Stimulated activated CD4-positive, alpha-beta T cell treated with anti-CD3 and anti-CD28 coated beads, Interleukin-12 subunit alpha, Interleukin-12 subunit beta, amount 100 ng/mL, for 4 hours (primary cell): ENCODE data around the gene MCF2L2.
"Not testable (repeated sequence)": the region's sequence is repeated elsewhere in the genome, so short reads cannot be mapped to it uniquely, and the experiment has no call there.

Source experiments
- DNase-seq: peaks from one replicate; pipeline ENCODE4 v3.0.0-alpha.2; 2020

Gene MCF2L2

DNA sequence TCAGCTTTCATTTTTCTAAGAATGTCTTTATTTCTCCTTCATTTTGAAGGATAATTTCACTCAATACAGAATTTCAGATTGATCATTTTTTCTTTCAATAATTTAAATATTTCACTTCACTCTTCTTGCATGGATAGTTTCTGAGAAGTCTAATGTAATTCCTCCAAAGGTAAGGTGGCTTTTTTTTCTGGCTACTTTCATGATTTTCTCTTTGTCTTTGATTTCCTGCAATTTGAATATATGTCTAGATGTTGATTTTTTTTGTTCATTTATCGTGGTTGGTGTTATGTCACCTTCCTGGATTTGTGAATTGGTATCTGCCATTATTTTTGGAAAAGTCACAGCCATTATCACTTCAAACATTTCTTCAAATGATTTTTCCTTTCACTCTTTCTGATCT, 14.6 kb upstream of the MCF2L2 start:
- no peak for DNase-seq

GRCh38 chr3:183440521-183440920, 12.1 kb upstream of the MCF2L2 start:
- DNase-seq = not testable (repeated sequence)

DNA sequence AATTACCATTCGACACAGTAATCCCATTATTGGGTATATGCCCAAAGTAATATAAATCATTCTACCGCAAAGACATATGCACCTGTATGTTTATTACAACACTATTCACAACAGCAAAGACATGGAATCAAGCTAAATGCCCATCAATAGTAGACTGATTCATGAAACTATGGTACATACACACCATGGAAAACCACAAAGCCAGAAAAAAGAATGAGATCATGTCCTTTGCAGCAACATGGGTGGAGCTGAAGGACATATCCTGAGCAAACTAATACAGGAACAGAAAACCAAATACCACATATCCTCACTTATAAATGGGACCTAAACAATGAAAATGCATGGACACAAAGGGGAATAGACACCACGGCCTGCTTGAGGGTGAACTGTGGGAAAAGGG, 11.1 kb upstream of the MCF2L2 start:
- no peak for DNase-seq

DNA sequence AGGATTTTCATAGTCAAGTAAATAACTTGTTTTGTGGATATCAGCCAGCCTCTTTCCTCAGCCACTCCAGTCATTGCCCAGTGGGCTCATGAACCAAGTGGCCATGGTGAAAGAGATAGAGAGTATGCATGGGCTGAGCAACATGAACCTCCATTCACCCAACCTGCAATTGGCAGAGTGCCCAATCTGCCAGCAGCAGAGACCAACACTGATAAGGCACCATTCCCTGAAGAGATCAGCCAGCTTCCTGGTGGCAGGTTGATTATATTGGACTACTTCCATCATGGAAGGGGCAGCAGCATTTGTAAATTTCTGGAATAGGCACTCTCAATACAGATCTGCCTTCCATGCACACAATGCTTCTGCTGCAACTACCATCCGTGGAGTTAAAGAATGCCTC, 10.3 kb upstream of the MCF2L2 start:
- DNase-seq = no peak

GRCh38 chr3:183437666-183438564, 9.5 kb upstream of the MCF2L2 start:
- no peak for DNase-seq

- no peak for DNase-seq
Measured at GRCh38 chr3:183437061-183437460, 8.6 kb upstream of the MCF2L2 start.

GRCh38 chr3:183435661-183436060, 7.2 kb upstream of the MCF2L2 start:
- no peak for DNase-seq

DNA sequence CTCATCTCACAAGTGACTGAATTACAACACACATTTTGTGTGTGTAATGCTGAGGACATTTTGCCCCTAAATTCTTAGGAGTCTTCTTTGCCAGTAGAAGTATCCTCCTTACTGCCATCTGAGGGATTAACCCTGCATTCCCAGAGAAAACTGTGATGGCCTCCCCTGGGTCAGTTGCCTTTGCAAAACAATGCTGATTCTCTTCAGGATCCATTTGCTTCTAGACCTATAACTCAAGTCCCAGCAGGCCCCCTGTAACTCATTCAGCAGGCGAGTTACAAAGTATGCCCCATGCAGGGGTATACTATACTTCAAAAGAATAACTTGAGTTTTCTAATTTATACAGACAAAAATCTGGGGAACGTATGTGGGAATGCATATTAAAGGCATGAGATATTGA, 6.6 kb upstream of the MCF2L2 start:
- DNase-seq = no peak

GRCh38 chr3:183434503-183434902, 6.1 kb upstream of the MCF2L2 start:
- no peak for DNase-seq

- no peak for DNase-seq
Measured at GRCh38 chr3:183430325-183430957, 2.0 kb upstream of the MCF2L2 start.

DNA sequence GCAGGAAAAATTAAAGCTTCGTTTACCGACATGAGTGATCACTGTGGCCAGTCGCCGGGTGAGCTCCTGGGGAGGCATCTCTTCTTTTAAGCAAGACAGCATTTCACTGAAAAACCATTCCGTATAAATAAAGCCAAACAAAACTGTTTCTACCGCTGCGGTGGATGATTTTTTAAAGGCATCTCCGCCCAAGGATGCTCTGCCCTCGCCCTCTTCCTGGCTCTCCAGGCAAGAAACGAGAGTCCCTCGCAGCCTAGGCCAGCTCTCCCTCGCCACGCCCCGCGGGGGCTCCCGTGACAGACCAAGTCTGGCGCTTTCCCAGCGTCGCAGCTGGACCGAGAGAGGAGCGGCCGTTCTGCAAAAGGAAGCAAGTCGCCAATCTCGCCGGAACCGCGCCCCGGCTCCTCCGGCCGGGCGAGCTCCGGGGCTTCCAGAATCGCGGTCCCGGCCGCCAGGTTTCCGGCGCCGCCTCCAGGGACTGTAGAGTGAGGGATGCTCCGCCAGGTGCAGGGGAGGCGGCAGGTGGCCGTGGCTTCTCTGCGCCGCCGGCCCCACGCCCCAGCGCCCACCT, 458 bp downstream of the MCF2L2 start:
- DNase-seq = peak; percentile 17

GRCh38 chr3:183427196-183427875, 1.1 kb downstream of the MCF2L2 start:
- no peak for DNase-seq

- not testable (repeated sequence) for DNase-seq
Measured at GRCh38 chr3:183418807-183419206, 9.6 kb downstream of the MCF2L2 start.

DNA sequence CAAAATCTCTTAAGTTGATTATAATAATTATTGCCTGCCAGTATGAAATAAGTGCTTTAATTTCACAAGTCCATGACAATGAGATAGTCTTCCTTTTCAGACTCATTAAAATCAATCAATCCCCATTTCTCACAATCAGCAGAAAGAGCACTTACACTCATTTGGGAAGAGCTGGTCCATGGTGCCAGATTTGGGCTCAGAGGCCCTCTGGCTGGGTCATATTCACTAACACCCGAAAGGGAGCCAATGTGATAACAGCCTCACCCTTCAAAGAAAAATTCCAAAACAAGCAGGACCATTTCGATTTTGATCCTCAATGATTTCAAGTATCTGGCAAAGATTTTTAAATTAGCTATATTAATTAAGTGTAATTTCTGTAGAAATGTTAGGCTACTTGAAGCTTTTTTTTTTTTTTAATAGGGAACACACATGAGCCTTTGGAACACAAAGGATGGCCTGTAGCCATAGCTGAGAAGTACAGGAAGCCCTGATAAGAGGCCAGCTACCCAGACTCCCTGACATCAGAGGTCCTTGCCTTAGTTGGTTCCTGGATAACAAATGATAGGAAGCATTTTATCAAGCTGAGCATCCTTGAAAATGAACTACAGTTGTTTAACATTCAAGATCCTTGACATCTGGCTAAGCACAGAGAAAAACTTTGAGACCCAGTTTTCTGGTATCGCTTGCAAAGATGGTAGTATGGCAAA, 17.1 kb downstream of the MCF2L2 start:
- no peak for DNase-seq

GRCh38 chr3:183410759-183411158, 17.7 kb downstream of the MCF2L2 start:
- no peak for DNase-seq

DNA sequence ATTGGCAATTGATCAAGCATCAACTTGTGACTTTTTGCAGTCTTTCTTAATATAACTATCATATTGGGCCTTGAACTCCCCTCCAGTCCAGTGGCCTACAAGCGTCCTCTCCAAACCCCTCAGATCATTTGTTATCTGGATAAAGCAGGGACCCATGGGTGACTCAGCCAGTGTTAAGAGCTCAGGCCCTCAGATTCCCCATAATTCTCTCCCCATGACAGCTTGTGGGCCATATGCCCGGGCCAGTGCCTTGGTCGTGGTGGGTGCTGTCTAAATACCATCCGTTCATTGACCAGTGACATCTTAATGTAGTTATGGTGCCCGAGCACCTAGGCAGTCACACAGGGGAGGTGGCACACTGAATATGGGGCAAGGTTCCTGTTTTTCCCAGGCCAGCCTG, 18.1 kb downstream of the MCF2L2 start:
- no peak for DNase-seq

- DNase-seq = no peak
Measured at GRCh38 chr3:183409219-183409618, 19.2 kb downstream of the MCF2L2 start.

DNA sequence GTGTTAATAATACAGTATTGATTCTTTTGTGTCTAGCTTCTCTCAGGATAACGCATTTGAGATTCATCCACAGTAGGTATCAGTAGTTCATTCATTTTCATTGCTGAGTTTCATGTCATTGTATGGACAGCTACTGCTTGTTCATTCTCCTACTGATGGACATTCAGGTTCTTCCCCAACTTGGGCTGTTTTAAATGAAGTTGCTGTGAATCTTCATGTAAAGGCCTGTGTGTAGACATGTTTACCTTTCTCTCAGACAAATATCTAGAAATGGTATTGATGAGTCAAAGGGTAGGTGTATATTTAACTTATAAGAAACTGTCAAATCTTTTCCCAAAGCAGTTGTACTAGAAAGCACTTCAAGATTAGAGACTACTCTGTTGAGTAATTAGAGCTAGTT, 26.7 kb downstream of the MCF2L2 start:
- DNase-seq = no peak

DNA sequence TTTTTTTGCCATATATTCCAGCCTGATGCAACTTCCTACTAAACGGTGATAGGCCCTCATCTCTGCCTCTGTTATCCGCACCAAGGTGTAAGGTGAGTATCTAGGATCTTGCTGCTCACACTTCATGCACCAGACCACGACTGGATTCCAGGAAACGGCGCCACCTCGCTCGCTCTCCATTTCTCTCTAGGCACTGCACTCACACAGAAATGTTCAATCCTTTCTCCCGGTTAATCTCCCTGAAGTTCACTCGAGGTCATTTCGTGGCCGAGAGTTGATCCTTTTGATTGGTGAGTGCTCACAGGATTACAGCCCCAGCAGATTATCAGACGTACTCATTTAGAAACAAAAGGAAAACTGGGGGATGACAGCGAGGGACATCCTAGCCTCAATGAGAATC, 28.1 kb downstream of the MCF2L2 start:
- no peak for DNase-seq

DNA sequence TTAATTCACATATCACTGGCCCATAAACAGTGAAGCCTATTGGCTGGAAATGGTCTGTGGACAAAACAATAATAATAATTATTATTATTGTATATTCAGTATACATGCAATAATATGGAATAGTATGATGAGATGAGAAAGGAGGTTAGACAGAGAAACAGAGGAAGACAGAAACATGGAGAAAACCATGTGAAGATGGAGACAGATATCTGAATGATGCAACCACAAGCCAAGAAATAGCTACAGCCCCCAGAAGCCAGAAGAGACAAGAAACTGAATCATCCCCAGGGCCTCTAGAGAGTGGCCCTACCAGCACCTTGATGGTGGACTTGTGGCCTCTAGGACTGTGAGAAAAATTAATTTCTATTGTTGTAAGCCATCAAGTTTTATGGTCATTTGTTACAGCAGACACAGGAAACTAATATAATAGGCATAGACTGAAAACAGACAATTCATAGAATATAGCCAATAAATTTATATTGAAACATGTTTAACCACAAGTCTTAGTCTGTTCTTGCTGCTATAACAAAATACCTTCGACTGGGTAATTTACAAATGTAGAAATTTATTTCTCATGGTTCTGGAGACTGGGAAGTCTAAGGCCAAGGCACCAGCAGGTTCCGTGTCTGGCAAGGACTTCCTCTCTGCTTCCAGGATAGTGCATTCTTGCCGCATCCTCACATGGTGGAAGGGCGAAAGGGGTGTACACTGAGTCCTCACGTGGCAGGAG, 31.6 kb downstream of the MCF2L2 start:
- DNase-seq = no peak

DNA sequence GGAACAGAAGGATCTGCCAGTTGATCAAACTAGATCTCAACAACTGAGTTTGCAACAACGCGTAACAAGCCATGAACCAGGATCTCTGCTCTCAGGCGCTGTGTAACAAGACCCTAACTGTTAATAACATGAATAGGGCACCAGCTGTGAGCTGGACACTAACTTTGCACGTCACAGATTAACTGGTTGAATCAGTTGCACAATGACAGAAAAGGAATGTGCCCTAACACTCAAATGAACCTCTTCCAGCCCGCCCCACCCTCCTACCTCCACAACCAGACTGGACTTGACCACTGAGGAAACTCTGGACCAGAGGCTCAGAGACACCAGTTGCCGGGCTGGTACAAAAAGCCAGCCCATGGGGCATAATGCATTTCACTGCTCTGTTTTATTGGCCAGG, 34.3 kb downstream of the MCF2L2 start:
- DNase-seq = no peak

GRCh38 chr3:183393625-183394024, 34.8 kb downstream of the MCF2L2 start:
- DNase-seq = no peak
